Neutrophil (primary cell): ENCODE data around the gene MCAT.

Experiments used
- H3K27ac ChIP-seq: fragments of 200-600 bp; sonication (generic); 2 replicates; pipeline ENCODE4 v1.5.1; 2016; ENCODE audit warnings: mild to moderate bottlenecking, moderate library complexity
- H3K27me3 ChIP-seq: fragments of 200-600 bp; sonication (generic); 2 replicates; pipeline ENCODE4 v1.6.0; 2016; ENCODE audit warnings: mild to moderate bottlenecking
- H3K36me3 ChIP-seq: fragments of 200-600 bp; sonication (generic); 2 replicates; pipeline ENCODE4 v1.5.1; 2017
- H3K4me1 ChIP-seq, 2 experiments: fragments of 200-600 bp in 1 of 2; sonication (generic) in 1 of 2; 1 replicate in 1 of 2; 2 replicates in 1 of 2; pipeline versions ENCODE4 v1.5.1 to v1.6.1; 2013 to 2016; ENCODE audit warnings: low read depth in 1 of 2, low read length in 1 of 2, mild to moderate bottlenecking in 1 of 2, moderate library complexity in 1 of 2; ENCODE audit not compliant: control insufficient read depth in 1 of 2, insufficient read depth in 1 of 2
- H3K4me3 ChIP-seq, 2 experiments: fragments of 200-600 bp in 1 of 2; sonication (generic) in 1 of 2; 1 replicate in 1 of 2; 2 replicates in 1 of 2; pipeline ENCODE4 v1.5.1; 2013 to 2016; ENCODE audit warnings: low read depth in 1 of 2, low read length in 1 of 2, mild to moderate bottlenecking in 1 of 2, moderate library complexity in 1 of 2
- H3K9me3 ChIP-seq: fragments of 200-600 bp; sonication (generic); 2 replicates; pipeline ENCODE4 v1.5.1; 2016
- TF ChIP-seq, protein P1 (sequence below): fragments of 200-600 bp; sonication (generic); IDR thresholded peaks from 2 replicates; pipeline ENCODE4 v1.5.1; 2016; ENCODE audit warnings: antibody characterized with exemption

Gene MCAT

DNA sequence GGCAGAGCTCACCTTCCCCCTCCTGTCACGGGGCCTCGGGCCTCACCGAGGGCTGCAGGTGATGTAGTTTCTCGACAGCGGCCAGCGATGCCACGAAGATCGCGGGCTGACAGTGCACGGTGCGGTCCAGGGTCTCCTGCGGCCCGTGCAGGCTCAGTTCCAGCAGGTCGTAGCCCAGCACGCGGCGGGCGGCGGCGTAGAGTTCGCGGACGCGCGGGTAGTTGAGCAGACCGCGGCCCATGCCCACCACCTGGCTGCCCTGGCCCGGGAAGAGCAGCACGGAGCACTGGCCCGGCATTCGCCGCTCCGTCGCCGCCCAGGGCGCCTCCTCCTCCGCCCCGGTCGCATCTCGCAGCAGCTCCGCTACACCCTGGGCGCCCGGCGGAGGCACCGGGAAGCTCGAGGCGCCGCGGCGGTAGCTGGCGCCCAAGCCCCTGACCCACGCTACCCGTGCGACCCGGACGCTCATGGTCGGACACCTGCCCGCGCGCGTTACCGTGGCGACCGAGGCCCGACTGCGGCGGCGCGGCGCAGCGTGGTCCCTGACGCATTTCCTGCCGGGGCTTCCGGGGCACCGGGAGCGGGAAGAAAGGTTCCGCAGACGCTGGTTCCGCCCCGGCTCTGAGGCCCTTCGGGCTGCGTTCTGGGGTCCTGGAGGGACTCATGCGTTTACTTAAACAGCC, at the start of gene MCAT:
Gene MCAT, minus strand, starts transcription at position 519 of the 683 bp plus-strand sequence. Its CDS starts 50 bp downstream, at position 469.
- Histone ChIP-seq H3K27me3 (no peaks in the 10 kb centered on the region), H3K4me1 (peaks cover 59 to 62% of the 10 kb centered on the region in 2 experiments), H3K36me3 (no peaks in the 10 kb centered on the region)

GRCh38 chr22:43191831-43192230, 48.6 kb upstream of the MCAT start:
- Histone ChIP-seq H3K27me3 (no peaks in the 10 kb centered on the region), H3K36me3 (no peaks in the 10 kb centered on the region), H3K4me3 (no peak overlapping the region), H3K27ac (no peak overlapping the region), H3K4me1 (peaks cover 6 to 7% of the 10 kb centered on the region in 2 experiments), H3K9me3 (no peaks in the 10 kb centered on the region)
- TF ChIP-seq, protein P1, sequence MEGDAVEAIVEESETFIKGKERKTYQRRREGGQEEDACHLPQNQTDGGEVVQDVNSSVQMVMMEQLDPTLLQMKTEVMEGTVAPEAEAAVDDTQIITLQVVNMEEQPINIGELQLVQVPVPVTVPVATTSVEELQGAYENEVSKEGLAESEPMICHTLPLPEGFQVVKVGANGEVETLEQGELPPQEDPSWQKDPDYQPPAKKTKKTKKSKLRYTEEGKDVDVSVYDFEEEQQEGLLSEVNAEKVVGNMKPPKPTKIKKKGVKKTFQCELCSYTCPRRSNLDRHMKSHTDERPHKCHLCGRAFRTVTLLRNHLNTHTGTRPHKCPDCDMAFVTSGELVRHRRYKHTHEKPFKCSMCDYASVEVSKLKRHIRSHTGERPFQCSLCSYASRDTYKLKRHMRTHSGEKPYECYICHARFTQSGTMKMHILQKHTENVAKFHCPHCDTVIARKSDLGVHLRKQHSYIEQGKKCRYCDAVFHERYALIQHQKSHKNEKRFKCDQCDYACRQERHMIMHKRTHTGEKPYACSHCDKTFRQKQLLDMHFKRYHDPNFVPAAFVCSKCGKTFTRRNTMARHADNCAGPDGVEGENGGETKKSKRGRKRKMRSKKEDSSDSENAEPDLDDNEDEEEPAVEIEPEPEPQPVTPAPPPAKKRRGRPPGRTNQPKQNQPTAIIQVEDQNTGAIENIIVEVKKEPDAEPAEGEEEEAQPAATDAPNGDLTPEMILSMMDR: no peak

More for the DNA sequence above, at the start of gene MCAT:
- H3K4me3 ChIP-seq: peak within 1 kb of the TSS; percentile 83 to 91
- TF ChIP-seq, protein P1: peak; percentile 42
- peak within 1 kb of the TSS; percentile 91 for H3K27ac ChIP-seq
- no peaks in the 10 kb centered on the region for H3K9me3 ChIP-seq

DNA sequence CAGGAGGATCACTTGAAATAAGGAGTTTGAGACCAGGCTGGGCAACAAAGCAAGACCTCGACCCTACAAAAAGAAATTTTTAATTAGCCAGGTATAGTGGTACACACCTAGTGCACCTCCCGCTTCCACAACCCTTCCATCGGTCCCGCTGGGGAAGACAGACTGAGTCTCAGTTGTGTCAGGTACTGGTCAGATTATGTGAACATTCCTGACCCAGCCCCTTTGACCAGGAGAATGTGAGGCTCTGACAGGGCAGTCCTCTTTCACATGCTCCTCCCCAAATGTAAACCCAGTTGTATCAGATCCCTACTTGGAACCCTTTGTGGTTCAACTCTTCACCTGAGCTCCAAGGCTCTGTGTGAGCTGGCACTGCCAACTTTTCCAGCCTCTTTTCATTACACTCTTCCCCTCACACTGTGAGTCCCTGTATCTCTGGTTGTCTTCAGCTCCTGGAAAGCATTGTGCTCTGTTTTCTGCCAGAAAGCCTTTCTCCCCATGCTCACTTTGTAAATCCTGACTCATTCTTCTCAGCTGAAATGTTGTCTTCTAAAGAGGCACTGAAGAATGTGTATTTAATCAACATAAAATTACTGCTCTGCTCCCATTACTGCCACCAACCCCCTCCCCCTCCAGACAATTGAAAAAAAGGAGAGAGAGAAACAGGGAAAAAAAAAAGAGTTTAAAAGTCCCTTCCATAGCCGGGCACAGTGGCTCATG, 45.8 kb upstream of the MCAT start:
- H3K27ac ChIP-seq: no peak overlapping the region
- no peaks in the 10 kb centered on the region for H3K27me3 ChIP-seq
- no peaks in the 10 kb centered on the region for H3K36me3 ChIP-seq
- H3K9me3 ChIP-seq: no peaks in the 10 kb centered on the region
- peaks cover 28 to 30% of the 10 kb centered on the region in 2 experiments for H3K4me1 ChIP-seq
- TF ChIP-seq, protein P1: no peak
- no peak overlapping the region for H3K4me3 ChIP-seq

GRCh38 chr22:43187171-43188099, 44.2 kb upstream of the MCAT start:
- Histone ChIP-seq H3K4me1 (peaks cover 39 to 42% of the 10 kb centered on the region in 2 experiments), H3K9me3 (no peaks in the 10 kb centered on the region), H3K27me3 (no peaks in the 10 kb centered on the region), H3K27ac (peak overlapping the region; percentile 94), H3K4me3 (peak overlapping the region; percentile 71 to 86), H3K36me3 (peaks cover 5% of the 10 kb centered on the region)
- TF ChIP-seq, protein P1: peak; percentile 95
